Measurements from ENCODE around the gene FNDC5. TPM values are rescaled to one million over a fixed set of nuclear protein-coding genes. Genes with fewer than 3 reads are reported as not detected.

The FNDC5 gene
- polyA plus RNA-seq, 2 of the 4 experiments (the other 2 are of a cell fraction), result 0.26 to 0.99 TPM

DNA sequence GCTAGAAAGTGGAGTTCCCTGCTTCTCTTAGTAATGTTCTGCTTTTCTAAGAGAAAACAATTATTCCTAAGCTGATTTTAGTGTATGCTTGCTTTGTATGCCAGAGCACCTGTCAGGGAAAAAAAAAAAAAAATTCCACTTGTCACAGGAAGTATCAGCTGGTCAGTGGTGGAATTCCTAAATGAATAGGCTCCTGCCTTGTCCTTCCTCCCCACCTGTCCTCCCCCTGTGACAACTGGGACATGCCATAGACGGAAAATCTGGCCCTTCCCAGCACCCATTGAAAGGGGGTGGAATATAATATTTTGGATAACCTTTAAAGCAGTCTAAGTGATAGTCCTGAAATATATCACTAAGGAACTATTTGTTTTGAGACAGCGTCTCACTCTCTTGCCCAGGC lies 10.8 kb downstream of the FNDC5 start:
- H3K4me2 ChIP-seq, result no peak overlapping the region
- CTCF ChIA-PET, result interaction anchor here (0.5 to 1.4 kb wide), 5 partner anchors 13 to 226 kb away, joined by 3 to 4 read pairs (median 3); no protein-coding TSS in a partner anchor
- WGBS (ENCODE audit: missing lambda C conversion rate), result 81% methylated on average over 2 of the region's 2 CpGs
- ATAC-seq, result no peak
- H3K4me3 ChIP-seq, result no peak overlapping the region
- no peak for FAIRE-seq
- POLR2A ChIA-PET, result no interaction called here
- TF ChIP-seq, protein P1, sequence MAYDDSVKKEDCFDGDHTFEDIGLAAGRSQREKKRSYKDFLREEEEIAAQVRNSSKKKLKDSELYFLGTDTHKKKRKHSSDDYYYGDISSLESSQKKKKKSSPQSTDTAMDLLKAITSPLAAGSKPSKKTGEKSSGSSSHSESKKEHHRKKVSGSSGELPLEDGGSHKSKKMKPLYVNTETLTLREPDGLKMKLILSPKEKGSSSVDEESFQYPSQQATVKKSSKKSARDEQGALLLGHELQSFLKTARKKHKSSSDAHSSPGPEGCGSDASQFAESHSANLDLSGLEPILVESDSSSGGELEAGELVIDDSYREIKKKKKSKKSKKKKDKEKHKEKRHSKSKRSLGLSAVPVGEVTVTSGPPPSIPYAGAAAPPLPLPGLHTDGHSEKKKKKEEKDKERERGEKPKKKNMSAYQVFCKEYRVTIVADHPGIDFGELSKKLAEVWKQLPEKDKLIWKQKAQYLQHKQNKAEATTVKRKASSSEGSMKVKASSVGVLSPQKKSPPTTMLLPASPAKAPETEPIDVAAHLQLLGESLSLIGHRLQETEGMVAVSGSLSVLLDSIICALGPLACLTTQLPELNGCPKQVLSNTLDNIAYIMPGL (CRISPR knock-in tag; IDR thresholded peaks at IDR 0.05; ENCODE audit: borderline replicate concordance), result no peak
- no peak for TF ChIP-seq MYC (IDR thresholded peaks at IDR 0.05; ENCODE audit: borderline replicate concordance, low read length)
- TF ChIP-seq POLR2AphosphoS2 (conservative IDR thresholded peaks at IDR 0.05; ENCODE audit: low read length), result no peak
- TF ChIP-seq, protein P2, sequence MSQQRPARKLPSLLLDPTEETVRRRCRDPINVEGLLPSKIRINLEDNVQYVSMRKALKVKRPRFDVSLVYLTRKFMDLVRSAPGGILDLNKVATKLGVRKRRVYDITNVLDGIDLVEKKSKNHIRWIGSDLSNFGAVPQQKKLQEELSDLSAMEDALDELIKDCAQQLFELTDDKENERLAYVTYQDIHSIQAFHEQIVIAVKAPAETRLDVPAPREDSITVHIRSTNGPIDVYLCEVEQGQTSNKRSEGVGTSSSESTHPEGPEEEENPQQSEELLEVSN (IDR thresholded peaks at IDR 0.05; ENCODE audit: borderline replicate concordance, low read depth), result no peak
- TF ChIP-seq JUNB (IDR thresholded peaks at IDR 0.05), result no peak
- no peak for TF ChIP-seq TP53 (CRISPR knock-in tag; IDR thresholded peaks at IDR 0.05)
- no peak for TF ChIP-seq ZNF302 (CRISPR knock-in tag; IDR thresholded peaks at IDR 0.05)
- TF ChIP-seq JUN (IDR thresholded peaks at IDR 0.05), result no peak
- TF ChIP-seq PHF8 (IDR thresholded peaks at IDR 0.05; ENCODE audit: borderline replicate concordance, low read depth), result no peak
- TF ChIP-seq HOXA7 (CRISPR knock-in tag; IDR thresholded peaks at IDR 0.05), result no peak
- TF ChIP-seq GATA3 (IDR thresholded peaks at IDR 0.05; ENCODE audit: borderline replicate concordance), result no peak
- TF ChIP-seq, protein P3, sequence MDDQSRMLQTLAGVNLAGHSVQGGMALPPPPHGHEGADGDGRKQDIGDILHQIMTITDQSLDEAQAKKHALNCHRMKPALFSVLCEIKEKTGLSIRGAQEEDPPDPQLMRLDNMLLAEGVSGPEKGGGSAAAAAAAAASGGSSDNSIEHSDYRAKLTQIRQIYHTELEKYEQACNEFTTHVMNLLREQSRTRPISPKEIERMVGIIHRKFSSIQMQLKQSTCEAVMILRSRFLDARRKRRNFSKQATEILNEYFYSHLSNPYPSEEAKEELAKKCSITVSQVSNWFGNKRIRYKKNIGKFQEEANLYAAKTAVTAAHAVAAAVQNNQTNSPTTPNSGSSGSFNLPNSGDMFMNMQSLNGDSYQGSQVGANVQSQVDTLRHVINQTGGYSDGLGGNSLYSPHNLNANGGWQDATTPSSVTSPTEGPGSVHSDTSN (IDR thresholded peaks at IDR 0.05), result no peak
- TF ChIP-seq TFCP2L1 (CRISPR knock-in tag; IDR thresholded peaks at IDR 0.05), result no peak
- no peak for TF ChIP-seq CEBPB (IDR thresholded peaks at IDR 0.05)
- no peak for TF ChIP-seq ZSCAN20 (CRISPR knock-in tag; IDR thresholded peaks at IDR 0.05)
- TF ChIP-seq RFX5 (IDR thresholded peaks at IDR 0.05), result no peak
- no peak for TF ChIP-seq FOSL2 (IDR thresholded peaks at IDR 0.05)
- TF ChIP-seq FOSL2 (CRISPR knock-in tag; IDR thresholded peaks at IDR 0.05), result no peak
- no peak for TF ChIP-seq HEYL (CRISPR knock-in tag; IDR thresholded peaks at IDR 0.05)
- no peak for DNase-seq (ENCODE audit: low read depth in 1 of 2, low spot score in 1 of 2)
- no peaks in the 10 kb centered on the region for H3K4me1 ChIP-seq
- H3K27ac ChIP-seq, result no peak overlapping the region
- no peaks in the 10 kb centered on the region for H3K9me3 ChIP-seq

- H3K27ac ChIP-seq, result no peak overlapping the region
- no peak overlapping the region for H3K4me3 ChIP-seq
- no peak overlapping the region for H3K4me2 ChIP-seq
- POLR2A ChIA-PET, result no interaction called here
- FAIRE-seq, result no peak
- DNase-seq (ENCODE audit: low read depth in 1 of 2, low spot score in 1 of 2), result no peak
- WGBS (ENCODE audit: missing lambda C conversion rate), result 96% methylated on average over 7 of the region's 7 CpGs
- no peaks in the 10 kb centered on the region for H3K4me1 ChIP-seq
- no peak for ATAC-seq
- CTCF ChIA-PET, result interaction anchor here (1.4 kb wide), 1 partner anchor 227 kb away, joined by 3 read pairs; no protein-coding TSS in a partner anchor
- TF ChIP-seq KDM1A (IDR thresholded peaks at IDR 0.05; ENCODE audit: low read depth) (no peak), RCOR1 (IDR thresholded peaks at IDR 0.05; ENCODE audit: low read depth, low read length) (no peak), HEYL (CRISPR knock-in tag; IDR thresholded peaks at IDR 0.05) (no peak), PHF8 (IDR thresholded peaks at IDR 0.05; ENCODE audit: borderline replicate concordance, low read depth) (no peak), POLR2A (IDR thresholded peaks at IDR 0.05; ENCODE audit: low read length) (no peak), JUNB (IDR thresholded peaks at IDR 0.05) (no peak)
- H3K9me3 ChIP-seq, result no peaks in the 10 kb centered on the region
Observed at GRCh38 chr1:32858791-32859190, 11.9 kb downstream of the FNDC5 start.

- Histone ChIP-seq H3K9me3 (no peaks in the 10 kb centered on the region), H3K4me1 (no peaks in the 10 kb centered on the region), H3K27ac (no peak overlapping the region), H3K4me3 (no peak overlapping the region), H3K4me2 (no peak overlapping the region)
- TF ChIP-seq, protein P2 (IDR thresholded peaks at IDR 0.05; ENCODE audit: borderline replicate concordance, low read depth), result no peak
- TF ChIP-seq CBX8 (IDR thresholded peaks at IDR 0.05), result no peak
- no peak for TF ChIP-seq NR3C1 (IDR thresholded peaks at IDR 0.05)
- TF ChIP-seq TFCP2L1 (CRISPR knock-in tag; IDR thresholded peaks at IDR 0.05), result no peak
- no peak for TF ChIP-seq CHD4 (IDR thresholded peaks at IDR 0.05; ENCODE audit: borderline replicate concordance)
- TF ChIP-seq USF2 (IDR thresholded peaks at IDR 0.05), result no peak
- no peak for TF ChIP-seq BHLHE40 (IDR thresholded peaks at IDR 0.05; ENCODE audit: low read depth, low read length)
- no peak for TF ChIP-seq RNF2 (IDR thresholded peaks at IDR 0.05; ENCODE audit: borderline replicate concordance, low read depth)
- POLR2A ChIA-PET, result no interaction called here
- DNase-seq (ENCODE audit: low read depth in 1 of 2, low spot score in 1 of 2) (no peak), FAIRE-seq (no peak), ATAC-seq (no peak)
- CTCF ChIA-PET, result interaction anchor here (0.9 kb wide), 1 partner anchor 28 kb away, joined by 3 read pairs; the partner anchor contains the start of gene HPCA
- 92% methylated on average over 2 of the region's 2 CpGs for WGBS (ENCODE audit: missing lambda C conversion rate)
Observed at GRCh38 chr1:32858136-32858535, 12.6 kb downstream of the FNDC5 start.
